Activated T-cell treated with anti-CD3 and anti-CD28 coated beads for 48 hours (primary cell): ENCODE data around the gene TMEM147.
A peak's percentile ranks its signal among the peaks of the same experiment; 100 is the strongest.

Experiments used
- DNase-seq: peaks from one replicate; pipeline ENCODE4 v3.0.0-alpha.2; 2020; ENCODE audit warnings: low read depth

TMEM147 gene, protein sequence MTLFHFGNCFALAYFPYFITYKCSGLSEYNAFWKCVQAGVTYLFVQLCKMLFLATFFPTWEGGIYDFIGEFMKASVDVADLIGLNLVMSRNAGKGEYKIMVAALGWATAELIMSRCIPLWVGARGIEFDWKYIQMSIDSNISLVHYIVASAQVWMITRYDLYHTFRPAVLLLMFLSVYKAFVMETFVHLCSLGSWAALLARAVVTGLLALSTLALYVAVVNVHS

DNA sequence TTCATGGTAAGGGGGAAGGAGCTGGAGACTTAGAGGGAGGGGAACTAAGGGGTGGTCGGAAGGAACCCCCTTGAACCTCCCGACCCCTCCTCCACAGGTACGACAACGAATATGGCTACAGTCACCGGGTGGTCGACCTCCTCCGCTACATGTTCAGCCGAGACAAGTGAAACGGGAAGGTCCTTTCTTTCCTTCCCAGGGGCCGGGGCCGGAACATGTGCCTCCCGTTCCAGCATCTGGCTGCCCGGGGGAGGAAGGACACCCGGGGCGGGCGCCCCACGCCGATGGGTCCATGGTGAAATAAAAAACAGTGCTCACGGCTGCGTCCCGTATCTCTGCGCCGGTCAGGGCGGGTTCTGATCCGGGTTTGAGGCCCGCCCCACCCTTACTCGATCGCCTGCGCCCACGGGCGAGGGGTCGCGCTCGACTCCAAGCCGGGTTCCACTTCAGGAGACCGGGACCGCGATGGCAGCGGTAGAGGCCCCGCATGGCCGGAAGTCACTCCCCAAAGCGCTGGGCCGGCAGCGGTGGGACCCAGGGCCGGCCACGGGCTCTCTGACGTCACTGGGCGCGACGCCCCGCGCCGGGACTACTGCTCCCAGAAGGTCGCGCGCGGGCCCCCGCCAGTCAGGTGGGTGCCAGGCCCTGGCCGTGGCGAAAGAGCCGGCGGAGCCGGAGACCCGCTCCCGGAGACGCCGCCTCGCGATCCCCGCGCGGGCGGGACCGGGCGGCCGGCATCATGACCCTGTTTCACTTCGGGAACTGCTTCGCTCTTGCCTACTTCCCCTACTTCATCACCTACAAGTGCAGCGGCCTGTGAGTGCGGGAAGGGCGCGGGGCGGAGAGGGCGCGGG, at the start of gene TMEM147:
Gene TMEM147 (plus strand): TSS at position 626 of the 854 bp plus-strand sequence. CDS start 114 bp downstream, at position 740.
- peak; percentile 88 for DNase-seq

DNA sequence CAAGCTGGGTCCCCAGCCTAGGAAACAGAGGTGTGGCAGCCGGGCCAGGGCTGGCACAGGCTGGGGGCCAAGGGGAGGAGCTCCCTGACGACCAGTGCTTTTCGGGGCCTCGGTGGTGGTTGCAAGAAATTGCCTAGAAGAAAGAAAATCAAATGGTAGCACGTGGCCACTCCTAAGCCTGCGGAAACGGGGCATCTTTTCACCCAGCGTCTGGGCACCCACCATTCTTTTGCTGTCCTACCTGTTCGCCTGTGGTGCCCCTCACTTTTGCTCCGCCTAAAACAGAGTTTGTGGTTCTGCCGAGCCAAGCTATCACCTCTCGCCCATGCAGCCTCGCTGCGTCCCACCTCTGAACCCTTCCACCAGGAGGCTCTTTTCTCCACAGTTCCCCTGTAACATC, 48.0 kb upstream of the TMEM147 start:
- no peak for DNase-seq

DNA sequence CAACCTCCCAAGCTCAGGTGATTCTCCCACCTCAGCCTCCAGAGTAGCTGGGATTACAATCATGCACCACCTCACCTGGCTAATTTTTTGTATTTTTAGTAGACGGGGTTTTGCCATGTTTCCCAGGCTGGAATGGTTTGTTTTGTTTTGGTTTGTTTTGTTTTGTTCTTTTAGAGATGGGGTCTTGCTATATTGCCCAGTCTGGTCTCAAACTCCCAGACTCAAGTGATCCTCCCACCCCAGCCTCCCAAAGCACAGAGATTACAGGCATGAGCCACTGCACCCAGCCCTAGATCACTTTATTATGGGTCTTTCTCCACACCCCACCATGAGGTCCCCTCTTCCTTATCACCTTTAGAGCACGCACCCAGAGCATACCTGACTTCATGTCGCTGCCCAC, 47.2 kb upstream of the TMEM147 start:
- no peak for DNase-seq

DNA sequence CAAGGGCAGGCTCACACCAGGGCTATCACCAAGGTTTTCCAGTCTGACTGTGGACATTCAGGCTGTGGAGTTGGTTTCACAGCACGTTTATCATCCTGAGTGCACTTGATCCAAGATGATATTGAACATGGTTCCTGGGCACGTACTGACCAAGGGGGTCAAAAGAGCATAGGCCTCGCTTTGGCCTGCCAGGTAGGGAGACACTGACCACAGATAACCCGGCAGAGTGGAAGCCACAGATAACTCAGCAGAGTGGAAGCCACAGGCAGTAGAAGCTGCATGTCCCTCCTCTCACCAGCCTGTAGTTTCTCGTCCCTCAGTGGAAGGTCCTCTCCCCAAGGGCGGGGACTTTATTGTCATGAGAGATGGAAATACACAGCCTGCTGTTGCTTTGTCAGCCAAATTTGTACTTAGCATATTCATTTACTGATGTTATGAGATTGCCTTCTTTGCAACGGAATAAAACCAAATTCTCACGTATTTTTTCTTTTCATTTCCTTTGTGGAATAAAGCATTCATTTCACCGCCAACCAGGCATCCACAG, 46.4 kb upstream of the TMEM147 start:
- DNase-seq: no peak

DNA sequence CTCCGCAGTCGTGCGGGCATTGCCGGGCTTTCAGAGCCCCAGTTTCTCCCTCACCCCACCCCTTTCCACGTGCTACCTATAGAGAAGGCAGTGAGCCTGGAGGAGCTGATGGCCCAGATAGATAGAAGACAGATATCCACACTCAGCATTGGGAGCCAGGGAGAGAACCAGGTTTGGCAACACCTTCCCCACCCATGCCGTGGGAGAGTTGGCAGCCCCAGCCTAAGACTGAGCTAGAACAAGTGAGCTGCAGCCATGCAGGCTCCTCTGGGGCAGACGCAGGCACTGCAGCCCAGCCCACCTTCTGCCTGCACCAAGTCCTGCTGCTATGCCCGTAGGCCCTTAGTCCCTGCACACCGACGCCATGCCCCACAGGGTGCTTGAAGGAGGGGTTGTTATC, 44.8 kb upstream of the TMEM147 start:
- no peak for DNase-seq

DNA sequence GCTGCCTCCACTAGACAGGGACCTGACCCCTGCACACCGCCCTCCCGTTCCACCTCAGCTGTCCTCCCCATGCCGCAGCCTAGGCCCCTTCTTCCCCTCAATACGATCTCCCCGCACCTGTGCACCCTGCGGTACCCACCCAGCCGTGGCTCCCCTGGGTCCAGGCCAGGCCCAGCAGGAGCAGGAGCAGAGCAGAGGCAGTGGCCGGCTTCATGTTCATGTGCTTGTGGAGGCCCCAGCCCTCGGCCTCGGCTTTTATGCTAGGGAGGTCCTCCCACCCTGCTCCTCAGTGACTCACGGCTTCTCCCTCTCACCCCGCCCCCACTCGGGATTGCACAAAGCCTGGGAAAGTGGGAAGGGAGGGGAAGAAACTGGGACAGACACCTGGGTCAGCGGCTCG, 43.7 kb upstream of the TMEM147 start:
- DNase-seq: no peak

DNA sequence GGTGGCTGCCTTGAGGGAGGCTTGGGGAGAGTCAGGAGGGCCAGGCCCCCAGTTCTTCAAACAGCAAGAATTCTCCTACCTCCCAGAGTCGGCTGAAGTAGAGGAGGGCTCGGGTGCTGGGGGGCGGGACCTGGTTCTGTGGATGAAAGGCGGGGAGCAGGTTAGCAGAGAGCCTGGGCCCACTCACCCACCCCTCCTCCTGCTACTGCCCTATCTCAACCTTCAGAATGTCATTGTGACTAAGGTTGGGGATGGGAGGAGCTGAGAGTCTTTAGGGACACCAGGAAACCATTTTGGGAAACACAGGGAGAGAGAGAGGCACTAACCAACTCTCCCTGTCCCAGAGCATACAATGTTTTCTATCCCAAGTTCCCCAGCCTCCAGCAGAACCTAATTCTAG, 42.7 kb upstream of the TMEM147 start:
- no peak for DNase-seq

DNA sequence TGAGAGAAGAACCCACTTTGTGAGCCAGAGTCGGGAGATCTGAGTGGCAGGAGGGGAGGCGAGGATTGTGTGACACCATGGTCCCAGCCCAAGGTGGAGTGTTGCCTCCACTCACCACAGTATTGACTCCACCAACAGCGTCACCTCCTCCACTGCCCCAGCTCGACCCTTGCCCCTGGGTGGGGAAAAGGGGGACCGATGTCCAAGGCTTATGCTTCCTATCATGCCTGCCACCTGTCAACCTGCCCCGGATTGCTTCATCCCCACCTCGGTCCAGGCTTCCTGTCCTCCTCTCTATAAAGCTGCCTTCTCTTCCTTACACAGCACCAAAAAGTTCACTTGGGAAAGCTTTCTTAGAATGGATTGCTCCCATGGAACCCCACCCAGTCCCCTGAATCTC, 39.4 kb upstream of the TMEM147 start:
- no peak for DNase-seq

DNA sequence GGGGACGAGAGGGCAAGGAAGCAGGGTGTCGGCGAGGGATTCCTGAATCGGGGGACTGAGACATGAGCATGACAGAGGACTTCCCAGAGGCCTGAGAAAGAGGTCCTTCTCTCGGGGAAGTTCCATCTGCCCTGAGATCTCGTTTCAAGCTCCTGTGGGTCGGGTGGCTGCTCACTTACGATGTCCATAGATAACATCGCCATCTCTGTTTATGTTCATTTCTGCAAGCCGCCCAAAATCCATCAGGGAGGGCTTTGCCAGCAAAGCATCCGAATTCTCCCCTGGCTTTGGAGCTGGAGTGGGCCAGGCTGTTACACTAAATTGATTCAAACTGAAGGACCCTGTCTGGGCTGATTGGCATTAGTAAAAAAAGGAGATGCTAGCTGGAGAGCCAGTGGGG, 37.9 kb upstream of the TMEM147 start:
- DNase-seq: no peak

DNA sequence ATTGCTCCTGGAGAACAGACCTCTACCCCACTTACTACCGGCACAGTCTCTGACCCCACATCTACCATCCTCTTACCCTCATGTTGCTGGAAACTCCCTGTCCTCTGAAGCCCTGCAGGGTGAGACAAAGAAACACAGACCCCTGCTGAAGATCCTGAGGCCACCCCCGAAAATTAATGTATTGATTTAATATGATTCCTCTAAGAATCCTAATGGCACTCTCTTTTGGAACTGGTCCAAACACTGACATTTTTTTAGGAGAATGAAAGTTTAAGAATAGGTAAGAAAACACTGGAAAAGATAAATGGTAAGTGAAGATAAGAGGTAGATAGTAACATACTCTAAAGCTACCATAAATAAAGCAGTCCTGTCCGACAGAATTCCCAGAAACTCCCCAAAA, 37.3 kb upstream of the TMEM147 start:
- no peak for DNase-seq

DNA sequence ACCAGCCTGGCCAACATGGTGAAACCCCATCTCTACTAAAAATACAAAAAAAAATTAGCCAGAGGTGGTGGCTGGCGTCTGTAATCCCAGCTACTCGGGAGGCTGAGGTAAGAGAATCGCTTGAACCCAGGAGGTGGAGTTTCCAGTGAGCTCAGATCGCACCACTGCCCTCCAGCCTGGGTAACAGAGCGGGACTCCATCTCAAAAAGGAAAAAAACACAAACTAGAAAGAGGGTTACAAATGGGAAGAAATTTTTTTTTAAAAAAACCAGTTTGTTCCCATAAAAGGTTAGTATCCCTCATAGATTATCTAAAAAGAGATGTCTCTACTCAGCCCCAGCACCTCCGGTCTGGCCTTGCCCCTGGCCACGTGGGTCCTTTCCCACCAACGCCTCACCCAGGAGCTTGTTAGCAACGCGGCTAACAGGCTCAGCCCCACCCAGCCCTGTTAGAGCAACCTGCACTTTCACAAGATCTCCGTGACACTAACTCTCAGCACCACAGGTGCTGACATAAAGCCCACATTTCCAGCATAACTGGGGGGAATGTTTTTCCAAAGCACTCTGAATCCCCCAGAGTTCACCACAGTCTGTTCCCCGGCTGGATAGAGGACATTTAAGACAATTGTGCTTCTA, 36.3 kb upstream of the TMEM147 start:
- DNase-seq: no peak

DNA sequence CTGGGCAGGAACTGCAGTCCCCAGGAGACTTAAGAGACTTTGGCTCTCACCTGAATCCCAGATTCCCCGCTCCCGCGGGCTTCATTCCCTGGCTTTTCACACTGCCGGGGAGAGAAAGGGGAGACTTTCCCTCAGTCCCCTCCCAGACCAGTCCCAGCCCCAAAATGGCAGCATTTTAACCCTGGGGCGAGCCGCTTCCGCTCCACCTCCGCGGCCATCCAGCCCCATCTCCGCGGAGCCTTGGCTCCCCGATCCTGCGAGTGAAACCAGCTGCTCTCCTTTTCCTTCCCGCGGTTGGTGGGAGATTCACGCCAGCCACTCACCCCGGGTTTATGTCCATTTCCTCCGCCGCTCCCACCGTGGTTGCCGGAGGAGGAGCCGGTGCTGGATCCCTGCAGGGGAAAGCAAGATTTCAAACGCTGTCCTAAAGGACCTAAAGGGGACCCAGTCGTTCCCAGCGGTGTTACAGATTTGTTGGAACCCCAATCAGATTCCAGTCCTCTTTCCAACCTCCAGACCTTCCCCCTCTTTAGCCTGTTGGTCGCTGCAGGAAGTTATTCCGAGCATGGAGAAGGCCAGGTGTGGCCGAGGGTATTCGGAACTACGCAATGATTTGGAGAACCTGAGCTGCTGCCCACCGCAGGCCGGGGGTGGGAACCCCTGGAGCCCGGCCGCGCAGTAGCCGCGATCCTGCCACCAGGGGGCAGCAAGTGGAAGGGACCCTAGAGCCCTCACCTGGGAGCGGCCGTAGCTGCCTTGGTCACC, 35.4 kb upstream of the TMEM147 start:
- peak; percentile 73 for DNase-seq

DNA sequence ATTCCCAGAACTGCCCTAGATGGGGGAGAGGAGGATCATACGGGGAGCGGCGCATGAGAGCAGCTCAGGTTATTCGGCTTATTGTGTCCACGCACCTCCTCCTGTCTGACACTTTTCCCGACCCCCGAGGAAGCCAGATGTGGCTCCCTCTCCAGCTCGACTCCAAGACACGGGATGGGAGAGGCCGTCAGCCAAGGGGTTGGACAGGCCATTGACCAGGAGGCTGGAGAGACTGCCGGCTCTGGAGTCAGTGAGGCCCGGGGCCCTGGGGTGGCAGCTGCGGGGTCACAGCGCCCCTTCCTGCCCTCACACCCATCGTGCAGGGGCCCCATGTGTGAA, 34.8 kb upstream of the TMEM147 start:
- DNase-seq: no peak

DNA sequence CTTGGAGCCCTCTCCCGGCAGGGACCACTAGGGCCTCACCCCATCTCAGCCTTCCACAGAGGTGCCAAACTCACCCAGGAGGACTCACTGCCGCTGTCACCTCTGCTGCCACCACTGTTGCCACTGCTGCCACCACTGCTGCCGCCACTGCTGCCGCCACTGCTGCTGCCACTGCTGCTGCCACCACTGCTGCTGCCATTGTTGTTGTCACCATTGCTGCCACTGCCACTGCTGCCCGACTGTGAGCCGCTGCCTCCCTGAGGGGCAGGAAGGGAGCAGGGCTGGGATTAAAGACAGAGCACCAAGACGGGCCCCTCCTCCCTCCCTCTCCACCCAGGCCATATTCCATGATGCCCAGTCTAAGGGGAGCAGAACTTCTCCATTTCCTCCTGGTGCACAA, 34.1 kb upstream of the TMEM147 start:
- no peak for DNase-seq

DNA sequence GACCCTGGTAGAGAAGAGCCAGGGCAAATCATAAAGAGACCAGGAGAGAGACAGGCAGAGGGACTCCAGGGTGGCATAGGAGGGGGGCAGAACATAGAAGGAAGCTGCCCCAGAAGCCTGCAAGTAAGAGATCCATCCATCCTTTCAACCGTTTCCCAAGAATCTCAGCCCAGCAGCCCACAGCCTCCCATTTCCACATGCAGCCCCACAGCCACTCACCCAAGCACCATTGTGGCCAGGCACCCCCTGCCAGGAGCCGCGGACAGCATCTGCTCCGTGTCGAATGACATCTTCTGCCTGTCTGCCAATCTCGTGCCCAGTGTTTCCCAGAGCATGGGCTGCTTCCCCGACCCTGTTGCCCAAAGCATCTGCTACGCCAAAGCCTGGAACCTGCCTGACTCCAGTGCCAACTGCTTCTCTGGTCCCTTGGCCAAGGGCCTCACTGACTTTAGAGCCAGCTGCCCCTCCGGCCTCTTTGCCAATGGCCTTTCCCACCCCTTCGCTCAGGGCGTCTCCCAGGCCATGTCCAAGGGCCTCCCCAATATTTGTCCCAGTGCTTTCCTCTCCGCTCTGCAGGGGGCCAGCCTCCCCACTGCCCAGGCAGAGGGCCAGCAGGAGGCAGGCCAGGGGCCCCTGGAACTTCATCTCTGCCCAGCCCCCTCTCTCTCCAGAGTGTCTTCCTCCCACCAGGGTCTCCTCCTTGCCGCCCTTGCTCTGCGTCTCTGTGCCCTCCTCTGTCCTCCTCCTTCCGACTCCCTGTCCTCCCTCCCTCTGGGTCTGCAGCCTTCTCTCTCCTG, 32.4 kb upstream of the TMEM147 start:
- no peak for DNase-seq

DNA sequence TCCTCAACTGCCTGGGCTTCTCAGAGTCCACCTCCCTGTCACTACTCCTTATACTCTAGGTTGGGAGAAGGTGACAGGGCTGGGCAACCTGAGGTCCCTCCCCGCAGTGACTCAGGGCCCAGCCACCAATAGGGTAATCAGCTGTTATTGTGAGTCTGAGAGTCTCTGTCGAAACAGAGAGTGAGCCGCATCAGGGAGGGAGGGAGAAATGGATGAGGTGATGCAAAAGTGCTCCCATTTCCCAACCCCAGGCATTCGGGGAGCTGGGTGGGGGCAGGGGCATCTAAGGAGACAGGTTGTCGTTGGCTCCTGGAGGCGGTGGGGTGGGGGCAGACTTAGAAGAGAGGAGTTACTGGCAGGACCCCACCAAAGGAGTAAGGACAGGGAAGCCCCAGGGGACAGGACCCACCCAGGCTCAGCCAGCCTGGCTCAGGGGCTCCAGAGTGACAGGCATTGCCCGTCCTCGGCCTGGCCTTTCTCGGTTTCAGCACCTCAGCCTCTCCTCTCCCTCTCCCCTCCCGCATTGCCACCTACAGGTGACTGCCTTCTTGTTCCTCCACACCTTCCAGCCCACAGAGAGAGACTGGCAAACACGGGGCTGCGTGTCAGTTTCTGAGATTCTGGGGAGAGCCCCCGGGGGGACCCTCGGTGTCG, 31.7 kb upstream of the TMEM147 start, which contains the start of gene DMKN:
Gene DMKN (minus strand): TSS at position 22 of the 654 bp plus-strand sequence. CDS start 174 bp downstream, outside the sequence.
- DNase-seq: no peak

DNA sequence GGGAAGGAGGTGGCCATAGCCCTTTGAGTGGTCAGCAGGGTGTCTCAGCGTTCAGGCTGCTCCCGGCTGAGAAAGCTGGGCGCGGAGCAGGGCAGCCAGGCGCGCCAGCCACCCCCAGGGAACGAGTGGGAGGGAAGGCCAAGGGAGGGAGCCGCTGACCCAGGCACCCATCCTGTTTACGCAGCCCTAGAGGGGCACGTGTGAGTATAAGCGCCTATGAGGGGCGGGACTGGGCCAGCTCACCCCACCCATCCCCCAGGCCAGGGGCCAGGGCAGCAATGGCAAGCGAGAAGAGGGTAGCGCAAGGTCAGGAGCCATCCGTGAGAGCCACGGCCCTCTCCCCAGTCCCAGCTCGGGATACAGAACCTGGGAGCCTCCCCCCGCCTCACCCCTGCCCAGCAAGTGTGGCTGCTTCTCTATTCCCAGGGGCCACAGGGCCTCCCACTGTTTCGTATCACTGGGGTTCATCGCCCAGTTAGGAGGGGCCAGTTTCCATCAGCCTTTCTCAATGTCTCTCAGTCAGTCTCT, 31.1 kb upstream of the TMEM147 start:
- DNase-seq: no peak

DNA sequence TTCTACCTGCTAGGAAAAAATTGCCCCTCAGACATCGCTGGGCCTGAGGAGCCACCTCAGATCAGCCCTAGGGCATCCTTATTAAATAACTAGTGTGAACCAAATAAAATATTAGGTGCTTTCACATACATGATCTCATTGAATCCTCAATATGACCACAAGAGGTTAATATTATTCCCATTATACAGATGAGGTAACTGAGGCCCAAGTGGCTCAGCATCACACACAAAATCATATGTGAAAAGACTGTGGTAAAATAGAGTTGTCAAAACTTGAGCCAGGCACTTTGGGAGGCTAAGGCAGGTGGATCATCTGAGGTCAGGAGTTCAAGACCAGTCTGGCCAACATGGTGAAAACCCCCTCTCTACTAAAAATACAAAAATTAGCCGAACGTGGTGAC, 29.1 kb upstream of the TMEM147 start:
- DNase-seq: no peak

DNA sequence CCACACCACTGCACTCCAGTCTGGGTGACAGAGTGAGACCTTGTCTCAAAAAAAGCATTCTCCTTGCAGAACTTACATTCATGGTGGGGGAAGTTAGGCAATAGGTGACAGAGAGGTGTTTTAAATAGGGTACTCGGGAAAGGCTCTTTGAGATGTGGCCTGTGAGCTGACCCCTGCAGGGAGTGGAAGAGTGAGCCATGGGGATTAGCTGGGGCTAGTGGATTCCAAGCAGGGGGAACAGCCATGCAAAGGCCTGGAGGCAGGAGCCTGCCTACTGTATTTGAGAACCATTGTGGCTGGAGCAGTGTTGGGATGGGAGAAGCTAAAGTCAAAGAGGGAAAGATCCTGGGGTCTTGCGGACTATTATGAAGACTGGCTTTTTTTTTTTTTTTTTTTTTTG, 28.1 kb upstream of the TMEM147 start:
- DNase-seq: no peak

DNA sequence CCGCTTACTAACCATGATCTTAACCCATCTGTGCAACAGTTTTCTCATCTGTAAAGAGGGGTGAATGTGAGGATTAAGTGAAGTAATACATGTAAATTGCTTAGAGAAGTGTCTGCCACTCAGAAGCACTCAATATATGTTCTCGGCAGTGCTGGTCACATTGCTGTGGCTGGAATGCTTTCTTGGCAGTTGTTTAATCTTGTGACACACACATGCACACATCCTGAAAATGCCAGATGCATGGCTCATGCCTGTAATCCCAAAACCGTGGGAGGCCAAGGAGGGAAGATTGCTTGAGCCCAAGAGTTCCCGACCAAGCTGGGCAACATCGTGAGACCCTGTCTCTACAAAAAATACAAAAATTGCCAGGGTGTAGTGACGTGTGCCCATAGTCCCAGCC, 27.1 kb upstream of the TMEM147 start:
- DNase-seq: no peak

DNA sequence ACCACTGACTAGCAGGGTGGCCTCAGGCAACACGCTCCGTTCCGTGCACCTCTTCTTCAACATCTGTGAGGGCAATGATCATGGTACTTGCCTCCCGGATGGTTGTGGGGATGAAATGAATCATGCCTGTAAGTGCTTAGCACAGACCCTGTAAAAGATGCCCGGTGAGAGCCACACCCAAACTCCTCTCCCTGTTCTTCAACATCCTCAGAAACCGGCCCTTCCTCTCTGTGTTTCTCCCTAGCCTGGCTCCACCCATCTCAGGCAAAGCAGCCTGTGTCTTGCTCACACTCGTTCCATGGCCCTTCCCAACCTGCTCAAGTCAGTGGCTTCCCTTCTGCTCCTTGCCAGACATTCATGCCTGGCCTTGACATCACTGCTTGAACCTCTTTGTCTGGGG, 26.1 kb upstream of the TMEM147 start:
- DNase-seq: no peak
